GM12872 (cell line): ENCODE measurements around the gene TANGO6.

ENCODE experiments used
- CTCF ChIP-seq: IDR thresholded peaks from 3 replicates; pipeline ENCODE4 v1.5.1; 2011; ENCODE audit warnings: low read depth, mild to moderate bottlenecking, low read length, moderate library complexity; ENCODE audit not compliant: insufficient read depth

TANGO6 gene

GRCh38 chr16:68978303-68978954 is 135.1 kb downstream of the TANGO6 start:
- TF ChIP-seq CTCF: no peak

- TF ChIP-seq CTCF: no peak
These were observed 137.5 kb downstream of the TANGO6 start for GRCh38 chr16:68980695-68981315.

- no peak for TF ChIP-seq CTCF
These were observed 138.6 kb downstream of the TANGO6 start for GRCh38 chr16:68981971-68982370.

GRCh38 chr16:68984467-68984866 is 141.1 kb downstream of the TANGO6 start:
- no peak for TF ChIP-seq CTCF

- no peak for TF ChIP-seq CTCF
These were observed 141.9 kb downstream of the TANGO6 start for GRCh38 chr16:68985268-68985667.

GRCh38 chr16:68985855-68986254 is 142.5 kb downstream of the TANGO6 start:
- TF ChIP-seq CTCF: no peak

GRCh38 chr16:68987734-68988457 is 144.6 kb downstream of the TANGO6 start:
- TF ChIP-seq CTCF: no peak
